ENCODE results near the gene IL17C. TPM values are rescaled to one million over a fixed set of nuclear protein-coding genes. Genes with fewer than 3 reads are reported as not detected.

IL17C gene
- total RNA-seq, 1 experiment from 2014 or later, result not detected

GRCh38 chr16:88685156-88686061 lies 47.0 kb downstream of the IL17C start:
- DNase-seq (ENCODE audit: low read depth), result peak; percentile 12

- no peak for DNase-seq (ENCODE audit: low read depth)
Measured at GRCh38 chr16:88686062-88686438, 47.7 kb downstream of the IL17C start.

GRCh38 chr16:88686439-88687253 lies 48.3 kb downstream of the IL17C start, which contains the start of gene SNAI3:
TSS of gene SNAI3 (minus strand) at chr16:88686507. CDS start at chr16:88686406, 101 bp downstream.
- DNase-seq (ENCODE audit: low read depth), result peak; percentile 45

- DNase-seq (ENCODE audit: low read depth), result no peak
Measured at GRCh38 chr16:88687254-88687576, 48.8 kb downstream of the IL17C start.

- no peak for DNase-seq (ENCODE audit: low read depth)
Measured at GRCh38 chr16:88687676-88688012, 49.3 kb downstream of the IL17C start.

- no peak for DNase-seq (ENCODE audit: low read depth)
Measured at GRCh38 chr16:88688013-88688778, 49.8 kb downstream of the IL17C start.

Other genes starting within 250 kb of the IL17C start
- gene ZFPM1, start 185.3 kb upstream of the IL17C start, total RNA-seq (2014; rRNA removed; shearing (Covaris generic)), result 0.88 and 1.1 TPM in 2 replicates
- 6.4 and 7.9 TPM in 2 replicates for gene ZC3H18, start 68.2 kb upstream of the IL17C start, total RNA-seq (2014; rRNA removed; shearing (Covaris generic))
- 30.9 and 40.5 TPM in 2 replicates for gene CYBA, start 12.5 kb downstream of the IL17C start, total RNA-seq (2014; rRNA removed; shearing (Covaris generic))
- gene MVD, start 24.5 kb downstream of the IL17C start, total RNA-seq (2014; rRNA removed; shearing (Covaris generic)), result 27.8 and 31.3 TPM in 2 replicates
- gene SNAI3, start 47.9 kb downstream of the IL17C start, total RNA-seq (2014; rRNA removed; shearing (Covaris generic)), result not detected in 2 replicates
- gene RNF166, start 67.8 kb downstream of the IL17C start, total RNA-seq (2014; rRNA removed; shearing (Covaris generic)), result 10.6 and 16.0 TPM in 2 replicates
- gene CTU2, start 67.9 kb downstream of the IL17C start, total RNA-seq (2014; rRNA removed; shearing (Covaris generic)), result 13.2 and 13.4 TPM in 2 replicates
- gene PIEZO1, start 146.6 kb downstream of the IL17C start, total RNA-seq (2014; rRNA removed; shearing (Covaris generic)), result 76.4 and 91.5 TPM in 2 replicates
- 32.2 and 35.2 TPM in 2 replicates for gene CDT1, start 165.2 kb downstream of the IL17C start, total RNA-seq (2014; rRNA removed; shearing (Covaris generic))
- gene APRT, start 173.4 kb downstream of the IL17C start, total RNA-seq (2014; rRNA removed; shearing (Covaris generic)), result 122 and 184 TPM in 2 replicates
- gene GALNS, start 218.4 kb downstream of the IL17C start, total RNA-seq (2014; rRNA removed; shearing (Covaris generic)), result 23.9 and 32.1 TPM in 2 replicates
- 48.7 and 55.3 TPM in 2 replicates for gene TRAPPC2L, start 218.6 kb downstream of the IL17C start, total RNA-seq (2014; rRNA removed; shearing (Covaris generic))
- gene PABPN1L, start 228.1 kb downstream of the IL17C start, total RNA-seq (2014; rRNA removed; shearing (Covaris generic)), result not detected in 2 replicates